HEK293 (cell line): ENCODE data around the gene PRXL2C.

Source experiments
- CTCF ChIA-PET: fragments of 350-600 bp; formaldehyde crosslinking; extraction: SDS; loops from one replicate; lab custom pipeline; 2021; ENCODE audit warnings: antibody characterized with exemption; lab: Yijun Ruan, JAX
- POLR2A ChIA-PET: fragments of 300-600 bp; formaldehyde crosslinking; extraction: SDS; loops from one replicate; lab custom pipeline; 2020; ENCODE audit warnings: antibody characterized with exemption, inconsistent platforms; lab: Yijun Ruan, JAX
- H3K27ac ChIP-seq: fragments of 200-500 bp; sonication (Bioruptor generic); 2 replicates; pipeline ENCODE4 v1.5.1; 2014; ENCODE audit warnings: low read depth, low read length, control low read depth, inconsistent platforms; ENCODE audit errors: extremely low read depth
- H3K36me3 ChIP-seq, 2 experiments: fragments of 200-500 bp in 1 of 2; sonication (Bioruptor generic) in 1 of 2; 1 replicate in 1 of 2; 2 replicates in 1 of 2; pipeline ENCODE4 v1.5.1; 2014 to 2017; ENCODE audit warnings: inconsistent platforms in 2 of 2, low read length in 2 of 2; ENCODE audit not compliant: control insufficient read depth in 2 of 2, insufficient read depth in 1 of 2
- H3K4me1 ChIP-seq: fragments of 200-500 bp; sonication (Bioruptor generic); 2 replicates; pipeline ENCODE4 v1.5.1; 2014; ENCODE audit warnings: mild to moderate bottlenecking, low read length, inconsistent platforms; ENCODE audit not compliant: control insufficient read depth, insufficient read depth
- H3K4me3 ChIP-seq: 2 replicates; pipeline ENCODE4 v1.5.1; 2011; ENCODE audit warnings: low read depth, mild to moderate bottlenecking, control low read depth, low read length, moderate library complexity
- H3K9me3 ChIP-seq: fragments of 200-500 bp; sonication (Bioruptor generic); 2 replicates; pipeline ENCODE4 v1.5.1; 2014; ENCODE audit warnings: low read depth, low read length, inconsistent platforms; ENCODE audit not compliant: control insufficient read depth, insufficient read depth
- BCL11A ChIP-seq: fragments of 450-650 bp; formaldehyde crosslinking; IDR thresholded peaks from 2 replicates; pipeline ENCODE4 v1.5.1; 2016; ENCODE audit warnings: low read depth, missing biosample characterization, missing genetic modification characterization
- EGR2 ChIP-seq: fragments of 450-650 bp; formaldehyde crosslinking; IDR thresholded peaks from 2 replicates; pipeline ENCODE4 v1.5.1; 2016; ENCODE audit warnings: low read depth, missing biosample characterization, missing genetic modification characterization
- HOXC10 ChIP-seq: sonication (generic); formaldehyde crosslinking; IDR thresholded peaks from 2 replicates; pipeline ENCODE4 v1.8.1; 2023; ENCODE audit warnings: mild to moderate bottlenecking, missing genetic modification reagents
- KLF8 ChIP-seq: fragments of 450-650 bp; formaldehyde crosslinking; IDR thresholded peaks from 2 replicates; pipeline ENCODE4 v1.5.1; 2016; ENCODE audit warnings: missing biosample characterization, missing genetic modification characterization
- MYNN ChIP-seq: fragments of 450-650 bp; formaldehyde crosslinking; IDR thresholded peaks from 2 replicates; pipeline ENCODE4 v1.5.1; 2016; ENCODE audit warnings: missing biosample characterization, missing genetic modification characterization, borderline replicate concordance
- PRDM1 ChIP-seq: fragments of 450-650 bp; formaldehyde crosslinking; IDR thresholded peaks from 2 replicates; pipeline ENCODE4; 2016; ENCODE audit warnings: missing biosample characterization, missing genetic modification characterization
- REPIN1 ChIP-seq: fragments of 450-650 bp; formaldehyde crosslinking; IDR thresholded peaks from 2 replicates; pipeline ENCODE4 v1.5.1; 2017; ENCODE audit warnings: missing biosample characterization, missing genetic modification characterization, low read depth
- YY2 ChIP-seq: fragments of 450-650 bp; formaldehyde crosslinking; IDR thresholded peaks from 2 replicates; pipeline ENCODE4 v1.5.1; 2016; ENCODE audit warnings: missing biosample characterization, missing genetic modification characterization
- ZNF140 ChIP-seq: fragments of 450-650 bp; formaldehyde crosslinking; IDR thresholded peaks from 2 replicates; pipeline ENCODE4 v1.5.1; 2016; ENCODE audit warnings: missing biosample characterization, missing genetic modification characterization
- ZNF16 ChIP-seq: fragments of 450-650 bp; formaldehyde crosslinking; IDR thresholded peaks from 2 replicates; pipeline ENCODE4 v1.5.1; 2016; ENCODE audit warnings: low read depth, missing biosample characterization, missing genetic modification characterization
- ZNF23 ChIP-seq: fragments of 450-650 bp; formaldehyde crosslinking; IDR thresholded peaks from 2 replicates; pipeline ENCODE4 v1.5.1; 2016; ENCODE audit warnings: missing biosample characterization, missing genetic modification characterization, borderline replicate concordance
- ZNF324 ChIP-seq: fragments of 450-650 bp; formaldehyde crosslinking; IDR thresholded peaks from 2 replicates; pipeline ENCODE4 v1.5.1; 2016; ENCODE audit warnings: missing biosample characterization, missing genetic modification characterization
- ZNF350 ChIP-seq: fragments of 450-650 bp; formaldehyde crosslinking; IDR thresholded peaks from 2 replicates; pipeline ENCODE4 v1.5.0; 2017; ENCODE audit warnings: missing biosample characterization, mild to moderate bottlenecking, missing genetic modification characterization
- ZNF510 ChIP-seq: fragments of 450-650 bp; formaldehyde crosslinking; IDR thresholded peaks from 2 replicates; pipeline ENCODE4 v1.5.1; 2018; ENCODE audit warnings: mild to moderate bottlenecking, missing genetic modification characterization, missing biosample characterization; ENCODE audit not compliant: insufficient replicate concordance
- ZNF548 ChIP-seq: fragments of 450-650 bp; formaldehyde crosslinking; IDR thresholded peaks from 2 replicates; pipeline ENCODE4 v1.5.1; 2016; ENCODE audit warnings: missing biosample characterization, missing genetic modification characterization
- ZNF549 ChIP-seq: fragments of 450-650 bp; IDR thresholded peaks from 2 replicates; pipeline ENCODE4 v1.5.1; 2018; ENCODE audit warnings: missing biosample characterization, missing genetic modification characterization, mild to moderate bottlenecking, inconsistent platforms, moderate library complexity
- ZNF701 ChIP-seq: fragments of 450-650 bp; formaldehyde crosslinking; IDR thresholded peaks from 2 replicates; pipeline ENCODE4 v1.5.1; 2016; ENCODE audit warnings: missing biosample characterization, missing genetic modification characterization
- ZNF747 ChIP-seq: fragments of 450-650 bp; formaldehyde crosslinking; IDR thresholded peaks from 2 replicates; pipeline ENCODE4 v1.5.1; 2016; ENCODE audit warnings: missing biosample characterization, missing genetic modification characterization
- TF ChIP-seq, protein P1 (sequence below): fragments of 450-650 bp; formaldehyde crosslinking; IDR thresholded peaks from 2 replicates; pipeline ENCODE4 v1.5.1; 2016; ENCODE audit warnings: missing biosample characterization, missing genetic modification characterization
- TF ChIP-seq, protein P2 (sequence below): fragments of 450-650 bp; formaldehyde crosslinking; optimal IDR thresholded peaks from 2 replicates; pipeline ENCODE3; 2016; ENCODE audit warnings: missing biosample characterization, mild to moderate bottlenecking, missing genetic modification characterization
- TF ChIP-seq, protein P3 (sequence below): fragments of 450-650 bp; formaldehyde crosslinking; IDR thresholded peaks from 2 replicates; pipeline ENCODE4 v1.5.1; 2016; ENCODE audit warnings: missing biosample characterization, missing genetic modification characterization
- TF ChIP-seq, protein P4 (sequence below): fragments of 450-650 bp; formaldehyde crosslinking; IDR thresholded peaks from 2 replicates; pipeline ENCODE4 v1.5.1; 2016; ENCODE audit warnings: missing biosample characterization, missing genetic modification characterization
- TF ChIP-seq, protein P5 (sequence below): fragments of 450-650 bp; formaldehyde crosslinking; IDR thresholded peaks from 2 replicates; pipeline ENCODE4 v1.5.1; 2017; ENCODE audit warnings: missing biosample characterization, mild to moderate bottlenecking, missing genetic modification characterization, moderate library complexity
- TF ChIP-seq, protein P6 (sequence below): fragments of 450-650 bp; formaldehyde crosslinking; IDR thresholded peaks from 2 replicates; pipeline ENCODE4 v1.5.1; 2017; ENCODE audit warnings: missing biosample characterization, missing genetic modification characterization

The PRXL2C gene

DNA sequence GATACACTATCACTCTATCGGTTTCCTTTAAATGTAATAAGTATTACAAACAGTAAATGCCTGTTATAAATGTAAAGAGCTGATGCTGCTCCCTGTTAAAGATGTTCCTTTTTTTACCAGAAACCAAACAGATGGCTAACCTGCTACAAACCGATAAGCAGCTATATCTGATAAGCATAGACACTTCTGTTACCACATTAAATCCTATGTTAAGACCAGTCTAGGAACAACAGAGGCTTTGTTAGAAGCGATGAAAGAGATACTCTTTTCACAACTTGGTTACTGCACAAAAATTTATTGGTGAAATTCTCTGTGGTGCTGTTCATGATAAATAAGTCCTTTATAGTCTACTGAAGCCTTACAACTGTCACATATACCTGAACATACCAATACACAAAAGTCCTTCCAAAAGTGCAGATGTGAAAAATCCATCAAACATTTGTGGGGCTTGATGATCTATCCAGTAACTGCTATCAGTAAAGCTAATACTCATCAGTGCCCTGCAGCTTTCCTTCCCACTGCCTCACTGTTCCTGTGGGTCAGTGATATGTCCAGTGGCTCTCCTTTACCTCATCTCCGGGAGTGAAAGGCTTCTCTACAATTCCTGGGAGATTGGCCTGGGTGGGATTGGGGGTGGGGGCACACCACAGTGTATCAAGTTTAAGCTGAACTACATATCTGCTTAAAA is 25.8 kb upstream of the PRXL2C start:
- no peaks in the 10 kb centered on the region for H3K36me3 ChIP-seq
- no peaks in the 10 kb centered on the region for H3K4me1 ChIP-seq
- CTCF ChIA-PET, result interaction anchor here (1.0 kb wide), 1 partner anchor 13 kb away, joined by 5 read pairs; no protein-coding TSS in a partner anchor
- no peak overlapping the region for H3K4me3 ChIP-seq
- H3K27ac ChIP-seq, result no peak overlapping the region
- TF ChIP-seq REPIN1 (tag by site-specific recombination) (no peak), PRDM1 (no peak), HOXC10 (CRISPR knock-in tag) (no peak), EGR2 (tag by site-specific recombination) (no peak), ZNF16 (tag by site-specific recombination) (no peak), ZNF510 (tag by site-specific recombination) (no peak)
- TF ChIP-seq, protein P1, sequence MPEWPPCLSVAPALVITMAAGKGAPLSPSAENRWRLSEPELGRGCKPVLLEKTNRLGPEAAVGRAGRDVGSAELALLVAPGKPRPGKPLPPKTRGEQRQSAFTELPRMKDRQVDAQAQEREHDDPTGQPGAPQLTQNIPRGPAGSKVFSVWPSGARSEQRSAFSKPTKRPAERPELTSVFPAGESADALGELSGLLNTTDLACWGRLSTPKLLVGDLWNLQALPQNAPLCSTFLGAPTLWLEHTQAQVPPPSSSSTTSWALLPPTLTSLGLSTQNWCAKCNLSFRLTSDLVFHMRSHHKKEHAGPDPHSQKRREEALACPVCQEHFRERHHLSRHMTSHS, result no peak
- TF ChIP-seq, protein P2, sequence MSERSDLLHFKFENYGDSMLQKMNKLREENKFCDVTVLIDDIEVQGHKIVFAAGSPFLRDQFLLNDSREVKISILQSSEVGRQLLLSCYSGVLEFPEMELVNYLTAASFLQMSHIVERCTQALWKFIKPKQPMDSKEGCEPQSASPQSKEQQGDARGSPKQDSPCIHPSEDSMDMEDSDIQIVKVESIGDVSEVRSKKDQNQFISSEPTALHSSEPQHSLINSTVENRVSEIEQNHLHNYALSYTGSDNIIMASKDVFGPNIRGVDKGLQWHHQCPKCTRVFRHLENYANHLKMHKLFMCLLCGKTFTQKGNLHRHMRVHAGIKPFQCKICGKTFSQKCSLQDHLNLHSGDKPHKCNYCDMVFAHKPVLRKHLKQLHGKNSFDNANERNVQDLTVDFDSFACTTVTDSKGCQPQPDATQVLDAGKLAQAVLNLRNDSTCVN (tag by site-specific recombination), result no peak
- TF ChIP-seq, all 188 proteins: peak for 0
- H3K9me3 ChIP-seq, result no peaks in the 10 kb centered on the region
- POLR2A ChIA-PET, result no interaction called here

DNA sequence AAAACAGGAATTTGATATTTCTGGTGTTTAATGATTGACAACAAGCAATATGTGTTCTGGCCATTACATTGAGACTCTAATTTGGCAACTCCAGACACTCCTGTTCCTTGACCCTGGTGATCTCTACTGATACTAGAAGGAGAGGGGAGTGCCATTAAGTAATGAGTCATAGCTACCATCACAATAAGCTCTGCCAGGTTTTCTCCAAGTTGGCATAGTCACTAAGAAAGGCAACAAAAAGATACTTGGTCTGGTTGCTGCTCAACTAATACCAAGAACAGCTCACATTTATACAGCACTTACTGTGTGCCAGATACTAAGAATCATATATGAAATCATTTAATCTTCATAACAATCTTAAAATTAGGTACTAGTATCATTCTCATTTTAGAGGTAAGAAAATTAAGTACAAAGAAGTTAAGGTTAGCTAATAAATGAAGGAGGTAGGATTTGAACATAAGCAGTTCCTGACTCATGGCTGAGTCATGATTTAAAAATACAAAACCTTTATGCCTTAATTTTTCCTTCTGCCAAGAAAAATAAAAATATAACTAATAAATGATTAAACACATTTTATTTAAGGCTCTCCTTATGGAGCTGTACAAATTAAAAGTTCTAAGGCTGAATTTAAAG is 19.9 kb upstream of the PRXL2C start:
- Histone ChIP-seq H3K27ac (no peak overlapping the region), H3K36me3 (no peaks in the 10 kb centered on the region), H3K9me3 (no peaks in the 10 kb centered on the region), H3K4me3 (no peak overlapping the region), H3K4me1 (no peaks in the 10 kb centered on the region)
- POLR2A ChIA-PET, result no interaction called here
- CTCF ChIA-PET, result interaction anchor here (0.6 to 1.0 kb wide), 3 partner anchors 8 to 270 kb away, joined by 3 to 4 read pairs (median 3); no protein-coding TSS in a partner anchor
- TF ChIP-seq YY2 (tag by site-specific recombination) (no peak), ZNF701 (tag by site-specific recombination) (no peak), ZNF549 (tag by site-specific recombination) (no peak), ZNF23 (tag by site-specific recombination) (no peak), KLF8 (no peak), ZNF548 (no peak), ZNF747 (tag by site-specific recombination) (no peak), MYNN (tag by site-specific recombination) (no peak), BCL11A (tag by site-specific recombination) (no peak), ZNF350 (tag by site-specific recombination) (no peak), ZNF324 (tag by site-specific recombination) (no peak), ZNF140 (tag by site-specific recombination) (no peak)
- TF ChIP-seq, protein P3, sequence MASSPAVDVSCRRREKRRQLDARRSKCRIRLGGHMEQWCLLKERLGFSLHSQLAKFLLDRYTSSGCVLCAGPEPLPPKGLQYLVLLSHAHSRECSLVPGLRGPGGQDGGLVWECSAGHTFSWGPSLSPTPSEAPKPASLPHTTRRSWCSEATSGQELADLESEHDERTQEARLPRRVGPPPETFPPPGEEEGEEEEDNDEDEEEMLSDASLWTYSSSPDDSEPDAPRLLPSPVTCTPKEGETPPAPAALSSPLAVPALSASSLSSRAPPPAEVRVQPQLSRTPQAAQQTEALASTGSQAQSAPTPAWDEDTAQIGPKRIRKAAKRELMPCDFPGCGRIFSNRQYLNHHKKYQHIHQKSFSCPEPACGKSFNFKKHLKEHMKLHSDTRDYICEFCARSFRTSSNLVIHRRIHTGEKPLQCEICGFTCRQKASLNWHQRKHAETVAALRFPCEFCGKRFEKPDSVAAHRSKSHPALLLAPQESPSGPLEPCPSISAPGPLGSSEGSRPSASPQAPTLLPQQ (tag by site-specific recombination), result no peak
- TF ChIP-seq, protein P4, sequence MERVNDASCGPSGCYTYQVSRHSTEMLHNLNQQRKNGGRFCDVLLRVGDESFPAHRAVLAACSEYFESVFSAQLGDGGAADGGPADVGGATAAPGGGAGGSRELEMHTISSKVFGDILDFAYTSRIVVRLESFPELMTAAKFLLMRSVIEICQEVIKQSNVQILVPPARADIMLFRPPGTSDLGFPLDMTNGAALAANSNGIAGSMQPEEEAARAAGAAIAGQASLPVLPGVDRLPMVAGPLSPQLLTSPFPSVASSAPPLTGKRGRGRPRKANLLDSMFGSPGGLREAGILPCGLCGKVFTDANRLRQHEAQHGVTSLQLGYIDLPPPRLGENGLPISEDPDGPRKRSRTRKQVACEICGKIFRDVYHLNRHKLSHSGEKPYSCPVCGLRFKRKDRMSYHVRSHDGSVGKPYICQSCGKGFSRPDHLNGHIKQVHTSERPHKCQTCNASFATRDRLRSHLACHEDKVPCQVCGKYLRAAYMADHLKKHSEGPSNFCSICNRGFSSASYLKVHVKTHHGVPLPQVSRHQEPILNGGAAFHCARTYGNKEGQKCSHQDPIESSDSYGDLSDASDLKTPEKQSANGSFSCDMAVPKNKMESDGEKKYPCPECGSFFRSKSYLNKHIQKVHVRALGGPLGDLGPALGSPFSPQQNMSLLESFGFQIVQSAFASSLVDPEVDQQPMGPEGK (tag by site-specific recombination), result no peak
- TF ChIP-seq, protein P5, sequence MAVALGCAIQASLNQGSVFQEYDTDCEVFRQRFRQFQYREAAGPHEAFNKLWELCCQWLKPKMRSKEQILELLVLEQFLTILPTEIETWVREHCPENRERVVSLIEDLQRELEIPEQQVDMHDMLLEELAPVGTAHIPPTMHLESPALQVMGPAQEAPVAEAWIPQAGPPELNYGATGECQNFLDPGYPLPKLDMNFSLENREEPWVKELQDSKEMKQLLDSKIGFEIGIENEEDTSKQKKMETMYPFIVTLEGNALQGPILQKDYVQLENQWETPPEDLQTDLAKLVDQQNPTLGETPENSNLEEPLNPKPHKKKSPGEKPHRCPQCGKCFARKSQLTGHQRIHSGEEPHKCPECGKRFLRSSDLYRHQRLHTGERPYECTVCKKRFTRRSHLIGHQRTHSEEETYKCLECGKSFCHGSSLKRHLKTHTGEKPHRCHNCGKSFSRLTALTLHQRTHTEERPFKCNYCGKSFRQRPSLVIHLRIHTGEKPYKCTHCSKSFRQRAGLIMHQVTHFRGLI (tag by site-specific recombination), result no peak
- TF ChIP-seq, protein P6, sequence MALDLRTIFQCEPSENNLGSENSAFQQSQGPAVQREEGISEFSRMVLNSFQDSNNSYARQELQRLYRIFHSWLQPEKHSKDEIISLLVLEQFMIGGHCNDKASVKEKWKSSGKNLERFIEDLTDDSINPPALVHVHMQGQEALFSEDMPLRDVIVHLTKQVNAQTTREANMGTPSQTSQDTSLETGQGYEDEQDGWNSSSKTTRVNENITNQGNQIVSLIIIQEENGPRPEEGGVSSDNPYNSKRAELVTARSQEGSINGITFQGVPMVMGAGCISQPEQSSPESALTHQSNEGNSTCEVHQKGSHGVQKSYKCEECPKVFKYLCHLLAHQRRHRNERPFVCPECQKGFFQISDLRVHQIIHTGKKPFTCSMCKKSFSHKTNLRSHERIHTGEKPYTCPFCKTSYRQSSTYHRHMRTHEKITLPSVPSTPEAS, result no peak
